ENCODE data around the gene FASTKD1. TPM values are rescaled to one million over a fixed set of nuclear protein-coding genes. Genes with fewer than 3 reads are reported as not detected.
"Not testable (repeated sequence)": the region's sequence is repeated elsewhere in the genome, so short reads cannot be mapped to it uniquely, and the experiment has no call there.

The FASTKD1 gene, protein sequence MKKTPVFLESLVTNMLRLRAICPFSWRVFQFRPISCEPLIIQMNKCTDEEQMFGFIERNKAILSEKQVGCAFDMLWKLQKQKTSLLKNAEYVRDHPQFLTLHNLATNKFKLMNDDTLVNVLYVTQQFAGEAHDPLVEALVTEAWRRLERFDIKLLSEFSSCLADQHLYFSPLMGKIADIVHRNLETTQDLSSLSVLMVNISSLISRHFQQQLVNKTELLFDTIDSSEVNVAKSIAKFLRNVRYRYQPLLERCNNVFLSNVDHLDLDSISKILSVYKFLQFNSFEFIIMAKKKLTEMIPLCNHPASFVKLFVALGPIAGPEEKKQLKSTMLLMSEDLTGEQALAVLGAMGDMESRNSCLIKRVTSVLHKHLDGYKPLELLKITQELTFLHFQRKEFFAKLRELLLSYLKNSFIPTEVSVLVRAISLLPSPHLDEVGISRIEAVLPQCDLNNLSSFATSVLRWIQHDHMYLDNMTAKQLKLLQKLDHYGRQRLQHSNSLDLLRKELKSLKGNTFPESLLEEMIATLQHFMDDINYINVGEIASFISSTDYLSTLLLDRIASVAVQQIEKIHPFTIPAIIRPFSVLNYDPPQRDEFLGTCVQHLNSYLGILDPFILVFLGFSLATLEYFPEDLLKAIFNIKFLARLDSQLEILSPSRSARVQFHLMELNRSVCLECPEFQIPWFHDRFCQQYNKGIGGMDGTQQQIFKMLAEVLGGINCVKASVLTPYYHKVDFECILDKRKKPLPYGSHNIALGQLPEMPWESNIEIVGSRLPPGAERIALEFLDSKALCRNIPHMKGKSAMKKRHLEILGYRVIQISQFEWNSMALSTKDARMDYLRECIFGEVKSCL
- 50.9 TPM for polyA plus RNA-seq (2012; ENCODE audit: insufficient read depth, insufficient read length)

DNA sequence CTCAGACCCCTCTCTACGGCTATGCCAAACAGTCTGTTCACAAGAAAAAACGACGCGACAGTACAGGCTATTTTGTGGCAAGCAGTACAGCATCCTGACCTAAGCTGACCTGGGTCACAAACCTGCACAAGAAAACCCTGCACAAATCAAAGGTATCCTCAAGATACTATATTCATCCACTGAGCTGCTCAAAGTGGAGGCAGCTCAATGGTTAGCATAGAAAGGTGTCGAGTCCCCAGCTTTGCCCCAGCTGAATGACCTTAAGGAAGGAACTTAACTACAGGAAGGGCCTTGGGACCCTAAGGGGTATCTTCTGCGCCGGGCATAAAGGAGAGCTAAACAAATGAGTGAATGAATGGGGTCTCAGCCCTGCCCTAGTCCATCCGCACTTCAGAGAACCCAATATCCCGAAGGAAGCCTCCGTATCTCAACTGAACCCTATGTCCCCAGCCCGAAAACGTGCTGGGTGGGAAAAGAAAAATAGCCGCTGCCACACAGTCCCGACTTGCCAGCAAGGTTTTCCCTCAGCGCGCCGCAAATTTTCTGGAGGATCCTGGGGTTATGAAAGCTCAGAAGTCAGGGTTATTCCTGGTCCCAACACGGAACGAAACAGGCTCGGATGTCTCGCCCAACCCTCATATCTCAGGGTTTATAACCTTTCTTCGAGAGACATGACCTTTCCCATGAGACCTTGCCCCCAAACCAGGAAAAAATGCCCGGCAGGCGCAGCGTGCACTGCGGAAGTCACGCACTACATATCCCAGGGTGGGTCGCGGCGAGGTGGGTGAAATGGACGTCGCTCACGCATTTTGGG is at the start of gene FASTKD1:
FASTKD1 (minus strand) TSS at position 706 of the 814 bp plus-strand sequence. CDS start 1,836 bp downstream, outside the sequence.
- DNase-seq (ENCODE audit: low read depth, low spot score): peak; percentile 92
- H3K4me3 ChIP-seq (ENCODE audit: low read length): peak within 1 kb of the TSS; percentile 92

DNA sequence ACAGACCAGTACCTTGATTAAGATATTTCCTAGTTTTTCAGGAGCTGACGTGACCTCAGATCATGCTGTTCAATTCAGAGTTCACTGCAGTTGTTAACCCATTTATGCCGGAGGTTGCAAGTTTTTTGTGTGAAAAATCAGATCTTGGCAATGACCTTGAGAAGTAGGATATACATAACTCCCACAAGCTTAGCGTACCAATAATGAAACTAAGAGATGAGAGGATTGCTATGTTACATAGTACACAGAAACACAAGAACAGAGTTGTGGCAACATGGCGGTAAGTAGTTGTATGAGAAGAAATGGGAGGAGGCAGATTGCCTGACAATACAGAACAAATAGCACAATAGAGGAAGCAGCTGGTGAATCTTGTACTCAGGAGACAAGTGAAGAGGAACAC is 49.6 kb upstream of the FASTKD1 start:
- no peak for DNase-seq (ENCODE audit: low read depth, low spot score)
- no peak overlapping the region for H3K4me3 ChIP-seq (ENCODE audit: low read length)

DNA sequence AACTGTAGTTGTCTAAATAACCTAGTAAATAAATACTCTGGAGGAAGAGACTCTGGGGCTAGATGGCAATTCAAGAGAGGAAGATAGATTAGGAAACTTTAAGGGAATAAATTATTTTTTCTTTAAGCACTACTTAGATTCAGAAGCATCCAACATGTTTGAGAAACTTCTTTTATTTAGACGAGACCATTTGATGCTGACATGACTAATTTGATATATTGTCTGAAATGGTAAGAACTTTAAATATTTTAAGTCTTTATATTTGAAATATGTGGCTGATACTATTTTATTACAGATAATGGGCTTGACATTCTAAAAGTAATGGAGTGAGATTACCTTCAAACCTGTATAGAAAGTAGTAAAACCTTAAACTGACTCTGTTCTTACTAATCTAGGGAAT is 46.8 kb upstream of the FASTKD1 start:
- no peak for DNase-seq (ENCODE audit: low read depth, low spot score)
- no peak overlapping the region for H3K4me3 ChIP-seq (ENCODE audit: low read length)

DNA sequence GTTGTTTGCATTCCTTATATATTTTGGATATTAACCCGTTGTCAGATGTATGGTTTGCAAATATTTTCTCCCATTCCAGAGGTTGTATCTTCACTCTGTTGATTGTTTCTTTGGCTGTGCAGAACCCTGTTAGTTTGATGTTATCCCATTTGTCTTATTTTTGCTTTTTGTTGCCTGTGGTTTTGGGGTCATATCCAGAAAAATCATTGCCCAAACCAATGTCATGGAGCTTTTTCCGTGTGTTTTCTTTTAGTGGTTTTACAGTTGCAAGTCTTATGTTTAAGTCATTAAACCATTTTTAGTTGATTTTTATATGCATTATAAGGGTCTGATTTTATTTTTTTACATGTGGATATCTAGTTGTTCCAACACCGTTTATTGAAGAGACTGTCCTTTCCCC is 46.3 kb upstream of the FASTKD1 start:
- no peak overlapping the region for H3K4me3 ChIP-seq (ENCODE audit: low read length)
- no peak for DNase-seq (ENCODE audit: low read depth, low spot score)

DNA sequence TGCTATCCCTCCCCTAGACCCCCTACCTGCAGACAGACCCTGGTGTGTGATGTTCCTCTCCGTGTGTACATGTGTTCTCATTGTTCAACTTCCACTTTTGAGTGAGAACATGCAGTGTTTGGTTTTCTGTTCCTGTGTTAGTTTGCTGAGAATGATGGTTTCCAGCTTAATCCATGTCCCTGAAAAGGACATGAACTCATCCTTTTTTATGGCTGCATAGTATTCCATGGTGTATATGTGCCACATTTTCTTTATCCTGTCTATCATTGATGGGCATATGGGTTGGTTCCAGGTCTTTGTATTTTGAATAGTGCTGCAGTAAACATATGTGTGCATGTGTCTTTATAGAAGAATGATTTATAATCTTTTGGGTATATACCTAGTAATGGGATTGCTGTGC is 42.3 kb upstream of the FASTKD1 start:
- not testable (repeated sequence) for DNase-seq (ENCODE audit: low read depth, low spot score); H3K4me3 ChIP-seq (ENCODE audit: low read length)

DNA sequence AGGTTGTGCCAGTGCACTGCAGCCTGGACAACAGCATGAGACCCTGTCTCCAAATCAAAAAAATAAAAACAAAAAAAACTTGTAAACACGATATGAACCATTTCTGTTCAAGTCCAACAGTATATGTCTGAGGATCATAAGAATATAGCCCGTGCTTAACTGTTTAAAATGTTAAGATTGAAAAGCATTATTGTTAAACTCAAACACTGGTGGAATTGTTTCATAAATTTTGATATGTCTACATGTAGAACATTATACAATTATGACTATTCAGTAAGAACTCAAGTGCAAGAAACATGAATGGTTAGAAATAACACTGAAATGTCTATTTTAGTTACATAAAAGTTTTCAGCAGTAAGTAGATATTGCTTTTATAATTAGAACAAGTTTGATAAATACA is 40.2 kb upstream of the FASTKD1 start:
- no peak for DNase-seq (ENCODE audit: low read depth, low spot score)
- H3K4me3 ChIP-seq (ENCODE audit: low read length): no peak overlapping the region

DNA sequence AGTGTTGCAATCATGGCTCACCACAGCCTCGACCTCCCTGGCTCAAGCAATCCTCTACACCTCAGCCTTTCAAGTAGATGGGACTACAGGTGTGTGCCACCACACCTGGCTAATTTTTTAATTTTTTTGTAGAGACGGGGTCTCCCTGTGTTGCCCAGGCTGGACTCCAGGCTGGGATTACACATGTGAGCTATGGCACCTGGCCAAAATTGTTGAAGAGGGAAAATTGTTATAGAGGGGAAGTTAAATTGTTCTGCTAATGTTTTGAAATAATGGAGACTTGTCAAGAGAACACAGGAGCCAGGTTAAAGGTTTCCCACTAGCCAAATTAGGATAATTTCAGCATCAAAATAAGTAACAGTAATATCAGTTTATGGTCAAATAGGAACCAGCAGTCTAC is 35.6 kb upstream of the FASTKD1 start:
- no peak for DNase-seq (ENCODE audit: low read depth, low spot score)
- H3K4me3 ChIP-seq (ENCODE audit: low read length): no peak overlapping the region

DNA sequence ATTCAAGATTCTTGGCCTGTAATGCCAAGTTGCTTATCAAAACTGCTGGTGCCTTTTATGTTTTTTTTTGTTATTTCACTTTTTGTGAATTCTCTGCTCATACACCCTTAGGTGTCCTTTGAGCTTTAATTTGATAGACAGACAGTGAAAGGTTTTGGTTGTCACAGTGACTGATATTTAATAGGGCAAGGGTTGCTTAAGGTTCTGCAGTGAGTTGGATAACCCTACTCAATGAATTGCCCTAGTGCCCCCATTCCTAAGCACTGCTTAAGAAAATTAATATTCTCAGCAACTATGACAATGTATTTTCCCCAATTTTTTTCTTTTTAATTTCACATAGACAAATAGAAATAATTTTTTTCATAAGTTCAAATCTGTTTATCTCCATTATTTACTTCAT is 25.9 kb upstream of the FASTKD1 start:
- no peak for DNase-seq (ENCODE audit: low read depth, low spot score)

DNA sequence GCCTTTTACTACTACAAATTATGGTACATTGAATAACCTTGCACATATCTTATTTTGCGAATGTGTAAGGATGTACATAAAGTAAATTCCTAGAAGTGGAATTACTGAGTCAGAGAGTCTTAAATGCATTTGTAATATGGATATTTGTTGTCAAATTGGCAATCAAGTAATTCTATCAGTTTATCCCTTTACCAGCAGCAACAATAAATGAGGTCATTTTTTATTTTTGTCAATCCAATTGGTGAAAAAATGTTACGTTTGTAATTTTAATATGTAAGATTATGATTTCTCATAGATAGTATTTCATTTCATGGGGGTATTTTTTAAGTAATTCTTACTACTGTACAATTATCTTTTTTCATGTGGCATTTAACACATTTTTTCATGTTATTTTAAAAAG is 25.3 kb upstream of the FASTKD1 start:
- no peak overlapping the region for H3K4me3 ChIP-seq (ENCODE audit: low read length)
- DNase-seq (ENCODE audit: low read depth, low spot score): no peak

More for the DNA sequence above, 25.9 kb upstream of the FASTKD1 start:
- no peak overlapping the region for H3K4me3 ChIP-seq (ENCODE audit: low read length)

DNA sequence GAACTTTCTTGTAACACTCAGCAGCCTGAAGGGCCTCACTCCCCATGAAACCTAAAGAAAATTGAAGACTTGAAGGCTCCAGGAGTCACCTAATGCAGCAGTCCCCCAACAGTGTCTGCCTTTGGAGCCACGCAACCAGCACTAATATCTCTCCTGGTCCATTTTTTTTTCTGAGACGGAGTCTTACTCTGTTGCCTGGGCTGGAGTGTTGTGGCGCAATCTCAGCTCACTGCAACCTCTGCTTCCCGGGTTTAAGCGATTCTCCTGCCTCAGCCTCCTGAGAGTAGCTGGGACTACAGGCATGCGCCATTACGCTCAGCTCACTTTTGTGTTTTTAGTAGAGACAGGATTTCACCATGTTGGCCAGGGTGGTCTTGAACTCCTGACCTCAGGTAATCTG is 22.9 kb upstream of the FASTKD1 start:
- DNase-seq (ENCODE audit: low read depth, low spot score); H3K4me3 ChIP-seq (ENCODE audit: low read length): not testable (repeated sequence)

DNA sequence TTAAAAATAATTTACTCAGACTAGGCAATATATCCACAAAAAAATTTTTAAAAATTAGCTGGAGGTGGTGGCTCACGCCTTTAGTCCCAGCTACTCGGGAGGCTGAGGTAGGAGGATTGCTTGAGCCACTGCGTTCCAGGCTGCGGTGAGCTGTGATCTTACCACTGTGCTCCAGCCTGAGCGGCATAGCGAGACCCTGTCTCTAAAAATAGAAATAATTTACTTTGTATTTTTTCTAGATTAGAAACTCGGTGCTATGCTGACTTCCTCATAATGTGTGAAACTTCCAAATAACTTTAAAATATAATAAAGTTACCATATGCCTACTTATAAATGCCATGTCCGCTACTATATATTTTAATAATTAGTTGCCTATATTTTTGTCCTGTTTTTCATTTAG is 17.1 kb upstream of the FASTKD1 start:
- no peak for DNase-seq (ENCODE audit: low read depth, low spot score)
- H3K4me3 ChIP-seq (ENCODE audit: low read length): no peak overlapping the region

DNA sequence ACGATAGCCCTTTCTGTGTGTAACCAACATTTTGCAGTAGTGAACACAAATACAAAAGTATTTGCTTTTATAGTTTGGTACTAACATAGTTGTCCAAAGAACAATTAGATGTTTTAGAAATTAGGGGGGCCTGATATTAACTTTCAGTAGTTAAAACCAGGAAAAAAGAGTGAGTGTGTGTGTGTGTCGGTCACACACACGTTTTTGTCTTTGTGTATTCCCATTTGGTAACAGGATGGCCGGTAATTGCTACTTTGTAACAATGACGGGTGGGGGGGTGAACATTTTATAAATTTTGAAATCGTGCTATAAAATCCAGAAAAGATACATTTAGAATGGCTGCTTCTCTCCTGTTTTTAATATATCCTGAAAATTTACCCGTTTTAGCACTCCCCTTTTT is 12.0 kb upstream of the FASTKD1 start:
- DNase-seq (ENCODE audit: low read depth, low spot score): no peak
- H3K4me3 ChIP-seq (ENCODE audit: low read length): peak overlapping the region; percentile 68

DNA sequence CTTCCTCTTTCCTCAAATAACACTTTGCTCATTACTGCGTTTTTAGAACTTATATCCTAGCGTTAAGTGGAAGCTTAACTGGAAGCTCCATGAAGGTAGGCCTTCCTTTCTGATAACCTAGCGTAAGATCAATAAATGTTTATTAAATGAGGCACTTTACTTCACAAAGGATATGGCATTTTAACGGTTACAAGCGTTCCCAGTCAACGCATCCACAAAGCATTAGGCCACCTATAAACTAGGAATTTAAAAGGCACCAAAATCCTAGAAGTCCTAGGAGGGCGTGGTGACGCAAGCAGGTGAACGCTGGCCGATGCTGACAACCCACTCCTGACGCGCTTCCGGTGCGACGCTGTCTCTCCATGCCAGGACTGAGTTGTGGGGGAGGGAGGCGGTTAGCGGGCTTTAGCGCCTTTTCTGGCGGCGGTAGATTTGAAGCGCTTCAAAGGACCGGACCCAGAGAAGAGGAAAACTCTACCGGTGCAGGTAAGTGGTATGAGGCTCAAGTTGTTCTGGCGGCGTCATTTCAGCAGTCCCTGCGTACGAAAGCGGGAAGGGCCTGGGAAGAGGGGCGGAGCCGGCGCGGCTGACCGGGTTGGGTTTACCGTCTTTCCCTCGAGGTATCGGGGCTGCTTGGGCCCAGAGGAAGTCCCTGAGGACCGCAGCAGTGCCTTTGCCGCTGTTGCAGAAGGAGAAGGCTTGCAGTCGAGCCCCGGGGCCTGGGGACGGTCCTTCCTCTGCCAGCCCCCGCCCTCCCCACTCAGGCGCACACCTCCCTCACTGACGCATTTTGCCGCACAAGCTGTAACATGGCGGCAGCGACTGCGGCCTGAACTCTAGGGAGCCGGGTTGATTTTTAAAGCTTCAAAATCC is 10.6 kb upstream of the FASTKD1 start, which contains the start of gene PPIG:
PPIG (plus strand) TSS at position 347 of the 873 bp plus-strand sequence. CDS start 19,691 bp downstream, outside the sequence.
- DNase-seq (ENCODE audit: low read depth, low spot score): peak; percentile 90

DNA sequence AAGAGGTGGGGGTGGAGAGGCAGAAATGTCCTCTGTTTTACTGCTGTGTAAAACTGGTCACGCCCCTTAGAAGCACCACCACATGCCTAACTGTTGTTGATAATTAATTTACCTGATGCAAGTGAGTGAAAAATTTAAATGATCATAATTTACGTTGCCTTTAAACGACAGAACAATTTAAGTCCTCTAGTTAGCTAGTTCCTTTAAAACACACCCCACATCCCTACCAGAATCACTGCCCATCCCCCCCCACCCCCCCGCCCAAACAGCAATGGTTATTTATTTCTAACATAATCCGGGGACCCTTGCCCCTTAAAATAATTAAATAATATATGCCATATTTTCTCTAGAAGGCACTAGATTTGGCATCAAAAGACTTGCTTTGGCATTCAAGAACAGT is 9.9 kb upstream of the FASTKD1 start:
- DNase-seq (ENCODE audit: low read depth, low spot score): no peak
- no peak overlapping the region for H3K4me3 ChIP-seq (ENCODE audit: low read length)

More for the DNA sequence above, 10.6 kb upstream of the FASTKD1 start, which contains the start of gene PPIG:
- peak within 1 kb of the TSS; percentile 68 for H3K4me3 ChIP-seq (ENCODE audit: low read length)

DNA sequence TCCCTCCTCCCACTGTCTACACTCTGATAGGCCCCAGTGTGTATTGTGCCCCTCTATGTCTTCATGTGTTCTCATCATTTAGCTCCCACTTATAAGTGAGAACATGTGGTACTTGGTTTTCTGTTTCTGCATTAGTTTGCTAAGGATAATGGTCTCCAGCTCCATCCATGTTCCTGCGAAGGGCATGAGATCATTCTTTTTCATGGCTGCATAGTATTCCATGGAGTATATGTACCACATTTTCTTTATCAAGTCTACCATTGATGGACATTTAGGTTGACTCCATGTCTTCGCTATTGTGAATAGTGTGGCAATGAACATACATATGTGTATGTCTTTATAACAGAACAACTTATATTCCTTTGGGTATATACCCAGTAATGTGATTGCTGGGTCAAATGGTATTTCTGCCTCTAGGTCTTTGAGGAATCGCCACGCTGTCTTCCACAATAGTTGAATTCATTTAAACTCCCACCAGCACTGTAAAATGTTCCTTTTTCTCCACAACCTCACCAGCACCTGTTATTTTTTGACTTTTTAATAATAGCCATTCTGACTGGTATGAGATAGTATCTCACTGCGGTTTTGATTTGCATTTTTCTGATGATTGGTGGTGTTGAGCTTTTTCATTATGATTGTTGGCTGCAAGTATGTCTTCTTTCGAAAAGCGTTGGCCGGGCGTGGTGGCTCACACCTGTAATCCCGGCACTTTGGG is 9.0 kb upstream of the FASTKD1 start:
- not testable (repeated sequence) for DNase-seq (ENCODE audit: low read depth, low spot score); H3K4me3 ChIP-seq (ENCODE audit: low read length)

DNA sequence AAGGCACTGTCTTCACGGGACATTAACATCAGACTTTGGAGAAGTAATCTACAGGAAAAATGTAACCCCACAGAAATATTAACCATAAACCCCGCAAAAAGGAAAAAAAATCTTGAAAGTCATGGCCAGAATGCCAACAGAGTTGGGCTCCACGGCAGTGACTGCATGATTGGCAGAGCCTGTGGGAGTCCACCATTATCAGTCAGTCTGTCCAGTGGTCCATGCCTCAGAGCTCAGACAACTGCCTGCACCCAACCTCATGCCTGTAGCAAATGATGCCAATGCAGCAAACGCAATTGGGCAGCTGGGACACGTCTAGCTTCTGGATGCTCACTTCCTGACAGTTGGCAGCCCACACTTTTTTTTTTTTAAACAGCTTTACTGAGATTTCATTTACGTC is 5.4 kb upstream of the FASTKD1 start:
- no peak for DNase-seq (ENCODE audit: low read depth, low spot score)

DNA sequence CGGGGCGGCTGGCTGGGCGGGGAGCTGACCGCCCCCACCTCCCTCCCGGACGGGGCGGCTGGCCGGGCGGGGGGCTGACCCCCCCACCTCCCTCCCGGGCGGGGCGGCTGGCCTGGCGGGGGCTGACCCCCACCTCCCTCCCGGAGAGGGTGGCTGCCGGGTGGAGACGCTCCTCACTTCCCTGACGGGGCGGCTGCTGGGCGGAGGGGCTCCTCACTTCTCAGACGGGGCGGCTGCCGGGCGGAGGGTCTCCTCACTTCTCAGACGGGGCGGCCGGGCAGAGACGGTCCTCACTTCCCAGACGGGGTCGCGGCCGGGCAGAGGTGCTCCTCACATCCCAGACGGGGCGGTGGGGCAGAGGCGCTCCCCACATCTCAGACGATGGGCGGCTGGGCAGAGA is 1.6 kb upstream of the FASTKD1 start:
- H3K4me3 ChIP-seq (ENCODE audit: low read length); DNase-seq (ENCODE audit: low read depth, low spot score): not testable (repeated sequence)

More for the DNA sequence above, 5.4 kb upstream of the FASTKD1 start:
- H3K4me3 ChIP-seq (ENCODE audit: low read length): no peak overlapping the region

DNA sequence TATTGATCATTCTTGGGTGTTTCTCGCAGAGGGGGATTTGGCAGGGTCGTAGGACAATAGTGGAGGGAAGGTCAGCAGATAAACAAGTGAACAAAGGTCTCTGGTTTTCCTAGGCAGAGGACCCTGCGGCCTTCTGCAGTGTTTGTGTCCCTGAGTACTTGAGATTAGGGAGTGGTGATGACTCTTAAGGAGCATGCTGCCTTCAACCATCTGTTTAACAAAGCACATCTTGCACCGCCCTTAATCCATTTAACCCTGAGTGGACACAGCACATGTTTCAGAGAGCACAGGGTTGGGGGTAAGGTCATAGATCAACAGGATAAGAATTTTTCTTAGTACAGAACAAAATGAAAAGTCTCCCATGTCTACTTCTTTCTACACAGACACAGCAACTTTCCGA is 874 bp upstream of the FASTKD1 start:
- not testable (repeated sequence) for H3K4me3 ChIP-seq (ENCODE audit: low read length); DNase-seq (ENCODE audit: low read depth, low spot score)
